ENCODE measurements around the gene RBM26. TPM values are rescaled to one million over a fixed set of nuclear protein-coding genes. Genes with fewer than 3 reads are reported as not detected.
"Not testable (repeated sequence)": the region's sequence is repeated elsewhere in the genome, so short reads cannot be mapped to it uniquely, and the experiment has no call there.

The RBM26 gene
- total and polyA plus RNA-seq, 2 experiments from 2014 or later, result 19.3 to 45.9 TPM

DNA sequence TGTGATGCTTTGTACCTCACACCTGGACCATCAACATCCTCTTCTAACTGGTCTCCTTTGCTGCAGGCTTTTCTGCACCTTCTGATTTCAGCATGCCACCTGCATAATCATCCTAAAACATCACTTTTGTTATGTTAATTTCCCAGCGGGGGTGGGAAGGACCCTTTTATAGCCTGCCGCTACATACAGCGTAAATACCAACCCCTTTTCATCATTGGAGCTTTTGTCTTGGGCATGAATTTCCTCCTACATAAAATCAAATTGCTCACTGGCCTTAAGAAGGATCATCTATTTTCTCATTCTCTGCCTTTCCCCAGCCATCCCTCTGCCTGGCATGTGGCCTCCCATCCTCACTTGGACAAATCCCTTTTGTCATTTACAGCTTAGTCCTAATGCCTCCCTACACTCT is 124.7 kb downstream of the RBM26 start:
- H3K4me1 ChIP-seq (ENCODE audit: insufficient read depth), result no peaks in the 10 kb centered on the region
- H2AFZ ChIP-seq, result no peak overlapping the region
- no peaks in the 10 kb centered on the region for H3K36me3 ChIP-seq (replicated peaks; ENCODE audit: insufficient read depth, low read depth)
- no peak for DNase-seq (ENCODE audit: low spot score)
- no peak overlapping the region for H3K27ac ChIP-seq
- H4K20me1 ChIP-seq (ENCODE audit: insufficient read depth, poor library complexity, severe bottlenecking), result no peaks in the 10 kb centered on the region
- H3K4me3 ChIP-seq, result no peak overlapping the region
- no peaks in the 10 kb centered on the region for H3K9me3 ChIP-seq (ENCODE audit: low read depth)
- WGBS (ENCODE audit: low lambda C conversion rate, missing lambda C conversion rate), result 53% methylated on average over 3 of the region's 3 CpGs
- H3K9me2 ChIP-seq (replicated peaks; ENCODE audit: insufficient read depth), result no peaks in the 10 kb centered on the region
- TF ChIP-seq EZH2 (IDR thresholded peaks at IDR 0.05; ENCODE audit: borderline replicate concordance) (no peak), EZH2phosphoT487 (IDR thresholded peaks at IDR 0.05; ENCODE audit: low read depth, severe bottlenecking, unreplicated experiment) (no peak)
- TF ChIP-seq, protein P1, sequence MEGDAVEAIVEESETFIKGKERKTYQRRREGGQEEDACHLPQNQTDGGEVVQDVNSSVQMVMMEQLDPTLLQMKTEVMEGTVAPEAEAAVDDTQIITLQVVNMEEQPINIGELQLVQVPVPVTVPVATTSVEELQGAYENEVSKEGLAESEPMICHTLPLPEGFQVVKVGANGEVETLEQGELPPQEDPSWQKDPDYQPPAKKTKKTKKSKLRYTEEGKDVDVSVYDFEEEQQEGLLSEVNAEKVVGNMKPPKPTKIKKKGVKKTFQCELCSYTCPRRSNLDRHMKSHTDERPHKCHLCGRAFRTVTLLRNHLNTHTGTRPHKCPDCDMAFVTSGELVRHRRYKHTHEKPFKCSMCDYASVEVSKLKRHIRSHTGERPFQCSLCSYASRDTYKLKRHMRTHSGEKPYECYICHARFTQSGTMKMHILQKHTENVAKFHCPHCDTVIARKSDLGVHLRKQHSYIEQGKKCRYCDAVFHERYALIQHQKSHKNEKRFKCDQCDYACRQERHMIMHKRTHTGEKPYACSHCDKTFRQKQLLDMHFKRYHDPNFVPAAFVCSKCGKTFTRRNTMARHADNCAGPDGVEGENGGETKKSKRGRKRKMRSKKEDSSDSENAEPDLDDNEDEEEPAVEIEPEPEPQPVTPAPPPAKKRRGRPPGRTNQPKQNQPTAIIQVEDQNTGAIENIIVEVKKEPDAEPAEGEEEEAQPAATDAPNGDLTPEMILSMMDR (IDR thresholded peaks at IDR 0.05; ENCODE audit: poor library complexity), result no peak
- no peaks in the 10 kb centered on the region for H3K27me3 ChIP-seq
- no peak overlapping the region for H3K4me2 ChIP-seq
- H3K79me2 ChIP-seq, result no peaks in the 10 kb centered on the region

DNA sequence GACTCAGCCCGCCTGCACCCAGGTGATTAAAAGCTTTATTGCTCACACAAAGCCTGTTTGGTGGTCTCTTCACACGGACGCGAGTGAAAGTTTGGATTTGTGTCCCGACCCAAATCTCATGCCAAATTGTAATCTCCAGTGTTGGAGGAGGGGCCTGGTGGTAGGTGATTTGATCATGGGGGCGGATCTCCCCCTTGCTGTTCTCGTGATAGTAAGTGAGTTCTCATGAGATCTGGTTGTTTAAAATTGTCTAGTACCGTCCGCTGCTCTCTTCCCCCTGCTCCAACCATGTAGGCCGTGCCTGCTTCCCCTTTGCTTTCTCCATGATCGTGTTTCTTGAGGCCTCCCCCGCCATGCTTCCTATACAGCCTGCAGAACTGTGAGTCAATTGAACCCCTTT is 126.3 kb downstream of the RBM26 start:
- not testable (repeated sequence) for H3K4me1 ChIP-seq (ENCODE audit: insufficient read depth); DNase-seq (ENCODE audit: low spot score); H3K79me2 ChIP-seq; H3K36me3 ChIP-seq (replicated peaks; ENCODE audit: insufficient read depth, low read depth); H3K9me3 ChIP-seq (ENCODE audit: low read depth); H2AFZ ChIP-seq; H3K27ac ChIP-seq; H3K4me2 ChIP-seq; H4K20me1 ChIP-seq (ENCODE audit: insufficient read depth, poor library complexity, severe bottlenecking); H3K27me3 ChIP-seq; H3K9me2 ChIP-seq (replicated peaks; ENCODE audit: insufficient read depth); H3K4me3 ChIP-seq
- WGBS (ENCODE audit: low lambda C conversion rate, missing lambda C conversion rate), result 86% methylated on average over 12 of the region's 12 CpGs

- no peaks in the 10 kb centered on the region for H3K9me3 ChIP-seq (ENCODE audit: low read depth)
- H3K27ac ChIP-seq, result no peak overlapping the region
- H4K20me1 ChIP-seq (ENCODE audit: insufficient read depth, poor library complexity, severe bottlenecking), result no peaks in the 10 kb centered on the region
- H3K4me3 ChIP-seq, result no peak overlapping the region
- H3K4me1 ChIP-seq (ENCODE audit: insufficient read depth), result no peaks in the 10 kb centered on the region
- H3K36me3 ChIP-seq (replicated peaks; ENCODE audit: insufficient read depth, low read depth), result no peaks in the 10 kb centered on the region
- no peaks in the 10 kb centered on the region for H3K27me3 ChIP-seq
- no peaks in the 10 kb centered on the region for H3K79me2 ChIP-seq
- no peak overlapping the region for H3K4me2 ChIP-seq
- H2AFZ ChIP-seq, result no peak overlapping the region
- TF ChIP-seq EZH2phosphoT487 (IDR thresholded peaks at IDR 0.05; ENCODE audit: low read depth, severe bottlenecking, unreplicated experiment) (no peak), EZH2 (IDR thresholded peaks at IDR 0.05; ENCODE audit: borderline replicate concordance) (no peak)
- TF ChIP-seq, protein P1 (IDR thresholded peaks at IDR 0.05; ENCODE audit: poor library complexity), result no peak
- H3K9me2 ChIP-seq (replicated peaks; ENCODE audit: insufficient read depth), result no peaks in the 10 kb centered on the region
- DNase-seq (ENCODE audit: low spot score), result no peak
Observed at GRCh38 chr13:79273045-79273444, 133.0 kb downstream of the RBM26 start.

DNA sequence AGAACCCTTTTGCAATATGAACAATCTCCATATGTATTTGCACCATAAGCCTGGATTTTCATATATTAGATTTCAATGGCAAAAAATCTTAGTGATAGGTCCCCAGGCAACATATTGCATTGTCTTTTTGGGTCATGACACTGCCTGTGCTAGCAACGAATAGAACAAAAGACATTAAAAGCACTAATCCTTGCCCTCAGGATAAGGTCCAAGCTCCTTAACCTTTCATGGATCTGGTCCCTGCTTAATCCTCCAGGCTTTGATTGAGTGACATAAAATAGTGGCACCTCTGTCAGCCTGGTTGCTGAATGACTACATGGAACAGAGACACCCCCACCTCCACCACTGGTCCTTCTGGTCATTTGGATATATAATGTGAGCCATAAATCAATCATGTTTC is 134.4 kb downstream of the RBM26 start:
- Histone ChIP-seq H4K20me1 (ENCODE audit: insufficient read depth, poor library complexity, severe bottlenecking) (no peaks in the 10 kb centered on the region), H3K9me2 (replicated peaks; ENCODE audit: insufficient read depth) (no peaks in the 10 kb centered on the region), H2AFZ (no peak overlapping the region), H3K9me3 (ENCODE audit: low read depth) (no peaks in the 10 kb centered on the region), H3K4me3 (no peak overlapping the region), H3K27ac (no peak overlapping the region), H3K27me3 (no peaks in the 10 kb centered on the region), H3K4me2 (no peak overlapping the region), H3K36me3 (replicated peaks; ENCODE audit: insufficient read depth, low read depth) (no peaks in the 10 kb centered on the region), H3K79me2 (no peaks in the 10 kb centered on the region), H3K4me1 (ENCODE audit: insufficient read depth) (no peaks in the 10 kb centered on the region)
- WGBS (ENCODE audit: low lambda C conversion rate, missing lambda C conversion rate), result 24% methylated on average over 1 of the region's 1 CpG
- DNase-seq (ENCODE audit: low spot score), result no peak
- TF ChIP-seq, protein P1 (IDR thresholded peaks at IDR 0.05; ENCODE audit: poor library complexity), result no peak
- TF ChIP-seq EZH2 (IDR thresholded peaks at IDR 0.05; ENCODE audit: borderline replicate concordance), result no peak
- no peak for TF ChIP-seq EZH2phosphoT487 (IDR thresholded peaks at IDR 0.05; ENCODE audit: low read depth, severe bottlenecking, unreplicated experiment)
